HG02763 (cell line): ENCODE measurements around the gene PLD5.
"Not testable (repeated sequence)": the region's sequence is repeated elsewhere in the genome, so short reads cannot be mapped to it uniquely, and the experiment has no call there.

ENCODE experiments used
- ATAC-seq: cut with Tn5 transposase; IDR thresholded peaks from one replicate; pipeline ENCODE4 v1.9.1; 2021; ENCODE audit warnings: mild to moderate bottlenecking, moderate library complexity; ENCODE audit not compliant: unreplicated experiment

Gene PLD5

DNA sequence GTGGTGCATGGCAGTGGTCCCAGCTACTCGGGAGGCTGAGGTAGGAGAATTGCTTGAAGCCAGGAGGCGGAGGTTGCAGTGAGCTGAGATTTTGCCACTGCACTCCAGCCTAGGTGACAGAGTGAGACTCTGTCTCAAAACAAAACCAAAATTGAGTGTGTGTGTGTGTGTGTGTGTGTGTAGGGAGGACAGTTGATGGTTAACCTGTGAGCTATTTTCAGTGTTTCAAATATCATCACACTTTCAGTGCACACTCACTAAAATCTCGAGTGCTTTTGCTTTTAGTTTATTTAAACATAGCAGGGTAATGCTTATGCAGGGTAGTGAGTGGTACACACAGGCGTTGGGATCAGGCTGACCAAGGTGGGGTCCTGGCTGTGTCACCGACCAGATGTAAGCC is 344.7 kb downstream of the PLD5 start:
- peak; percentile 82 for ATAC-seq

DNA sequence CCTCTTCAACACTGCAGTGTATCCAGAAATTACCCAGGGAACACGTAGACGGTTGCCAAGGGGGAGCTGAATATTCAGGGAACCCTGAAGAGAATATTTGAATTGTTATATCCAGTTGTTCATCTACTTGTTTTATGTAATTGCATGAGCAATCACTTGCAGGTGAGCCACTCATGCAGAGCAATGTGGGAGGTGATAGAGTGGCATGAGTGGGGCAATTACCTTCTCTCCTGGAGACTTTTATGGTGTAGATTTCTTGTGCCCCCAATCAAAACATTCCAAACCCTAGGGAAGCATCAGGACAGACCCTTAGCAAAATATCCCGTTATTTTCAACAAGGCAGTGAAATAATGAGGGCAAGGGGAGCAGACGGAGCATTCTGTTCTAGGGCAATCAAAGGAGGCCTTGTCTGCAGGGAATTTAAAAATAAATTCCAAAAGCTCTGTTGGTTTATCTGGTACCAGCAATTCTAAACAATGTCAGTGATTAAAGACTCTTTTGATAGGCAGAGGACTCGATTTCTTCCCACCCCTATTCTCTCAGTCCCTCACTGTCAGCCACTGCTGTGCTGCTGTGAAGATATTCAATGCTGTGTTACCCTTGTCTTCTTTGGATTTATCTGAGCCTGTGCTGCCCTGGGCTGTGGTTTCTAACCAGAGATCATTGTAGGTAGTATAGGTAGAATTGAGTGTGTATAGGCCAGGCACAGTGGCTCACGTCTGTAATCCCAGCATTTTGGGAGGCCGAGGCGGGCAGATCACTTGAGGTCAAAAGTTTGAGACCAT is 345.4 kb downstream of the PLD5 start:
- no peak for ATAC-seq

DNA sequence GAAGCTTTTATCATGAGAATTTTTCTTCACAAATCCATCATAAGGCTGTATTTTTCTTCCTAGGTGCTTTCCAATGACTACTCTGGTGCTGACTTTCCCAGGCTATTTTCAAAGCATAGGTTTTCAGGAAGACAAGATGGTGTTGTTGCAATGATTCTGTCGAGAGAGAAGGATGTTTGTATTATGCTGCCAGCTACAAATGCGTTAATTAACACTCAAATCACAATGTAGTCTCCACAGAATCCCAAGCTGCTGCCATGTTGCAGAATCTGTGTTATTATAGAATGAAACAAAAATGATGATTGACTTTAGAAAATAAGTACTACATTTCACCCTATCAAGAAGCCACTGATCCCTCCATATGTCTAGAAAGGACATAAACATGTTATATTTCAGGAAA is 346.1 kb downstream of the PLD5 start:
- ATAC-seq: no peak

DNA sequence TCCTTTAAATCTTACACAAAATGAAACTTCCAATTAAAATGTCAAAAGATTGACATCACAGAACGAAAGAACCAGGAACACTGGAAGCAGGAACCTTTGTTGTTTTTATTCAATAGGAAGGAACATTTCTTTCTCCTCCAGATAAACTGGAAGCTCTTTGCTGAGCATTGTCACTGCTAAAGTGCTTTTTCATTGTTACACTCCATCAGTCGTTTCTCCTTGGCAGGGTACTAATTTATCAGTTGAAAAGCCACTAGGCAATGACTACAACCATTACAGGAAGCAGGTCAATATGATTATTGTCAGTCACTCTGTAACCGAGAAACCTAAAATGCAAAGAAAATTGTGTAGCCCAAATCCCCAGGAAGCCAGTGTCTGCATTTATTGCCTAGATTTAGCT is 362.4 kb downstream of the PLD5 start:
- no peak for ATAC-seq

DNA sequence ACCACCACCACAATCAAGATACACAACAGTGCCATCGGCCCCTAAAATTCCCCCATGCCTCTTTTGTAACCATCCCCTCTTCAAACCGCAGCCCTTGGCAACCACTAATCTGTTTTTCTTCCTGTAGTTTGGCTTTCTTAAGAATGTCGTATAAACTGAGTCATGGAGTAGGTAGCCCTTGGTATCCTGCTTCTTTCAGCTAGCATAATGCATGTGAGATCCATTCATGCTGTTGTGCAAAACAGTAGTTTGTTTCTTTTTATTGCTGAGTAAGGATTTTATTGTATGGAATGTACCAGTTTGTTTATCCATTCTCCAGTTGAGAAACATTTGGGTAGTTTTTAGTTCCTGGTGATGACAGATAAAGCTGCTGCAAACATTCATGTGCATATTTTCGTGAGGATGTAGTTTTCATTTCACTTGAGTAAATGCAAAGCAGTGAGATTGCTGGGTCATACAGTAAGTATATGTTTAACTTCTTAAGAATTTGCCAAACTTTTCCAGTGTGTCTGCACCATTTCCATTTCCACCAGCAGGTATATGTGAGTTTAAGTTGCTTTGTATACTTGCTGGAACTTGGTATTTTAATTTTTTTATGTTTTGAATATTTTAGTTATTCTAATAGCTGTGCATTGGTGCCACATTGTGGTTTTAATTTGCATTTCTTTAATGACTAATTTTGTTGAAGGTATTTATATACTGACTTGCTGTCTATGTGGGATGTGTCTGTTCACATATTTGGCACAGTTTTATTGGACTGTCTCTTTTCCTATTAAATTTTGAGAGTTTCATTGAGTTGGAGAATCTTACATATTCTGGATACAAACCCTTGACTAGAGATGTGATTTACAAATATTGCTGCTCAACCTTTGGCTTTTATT is 377.2 kb downstream of the PLD5 start:
- no peak for ATAC-seq

DNA sequence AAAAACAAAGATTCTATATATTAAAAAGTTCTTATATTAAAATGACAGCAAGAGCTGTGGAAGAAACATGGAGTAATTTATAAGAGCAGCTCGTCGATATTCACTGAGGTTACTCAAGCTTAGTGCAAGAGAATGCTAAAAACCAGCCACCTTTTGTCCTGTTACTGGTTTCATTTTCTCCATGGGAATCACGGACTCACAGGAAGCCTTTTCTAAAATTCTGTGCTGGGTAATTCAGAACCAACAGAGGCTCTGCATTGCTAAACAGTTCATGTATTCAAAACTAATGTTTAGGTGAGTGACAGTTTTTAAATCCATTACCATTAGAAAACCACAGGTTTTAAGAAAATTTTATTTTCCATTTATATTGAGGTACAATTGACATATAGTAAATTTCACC is 377.8 kb downstream of the PLD5 start:
- ATAC-seq: no peak

DNA sequence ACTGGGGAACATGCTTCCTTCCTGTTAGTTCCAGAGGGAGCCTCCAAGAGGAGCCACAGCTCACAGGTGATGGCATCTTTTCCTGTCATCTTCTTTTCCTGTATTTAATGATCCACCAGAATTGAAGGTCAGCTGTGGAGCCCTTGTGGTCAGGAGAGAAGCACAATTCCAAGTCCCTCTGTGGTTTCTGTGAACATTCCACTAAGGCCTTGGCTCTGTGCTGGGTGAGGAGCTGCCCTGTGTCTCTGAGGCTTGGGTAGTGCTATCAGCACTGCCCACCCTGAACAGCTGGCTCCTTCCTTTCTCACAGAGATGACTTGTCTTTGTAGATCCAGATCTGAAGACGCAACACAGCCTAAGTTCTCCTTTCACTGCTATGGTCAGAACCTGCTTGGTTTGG is 383.7 kb downstream of the PLD5 start:
- ATAC-seq: no peak

DNA sequence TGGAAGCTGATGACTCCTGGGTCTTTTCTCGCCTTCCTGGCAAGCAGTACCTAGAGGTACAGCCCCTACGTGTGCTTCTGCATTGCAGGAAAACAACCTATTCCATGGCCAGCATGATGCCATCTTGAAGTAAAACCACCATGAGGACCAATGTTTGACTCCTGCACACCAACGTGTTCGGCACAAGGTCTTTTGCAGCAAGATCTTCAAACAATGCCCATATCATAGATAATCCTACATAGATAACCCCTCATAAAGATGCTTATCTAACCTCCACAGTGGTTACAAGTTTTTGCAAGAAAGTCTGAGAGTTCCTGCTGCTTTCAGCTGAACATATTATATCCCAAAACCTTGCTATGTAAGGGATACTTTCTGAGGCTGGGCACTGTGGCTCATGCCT is 384.5 kb downstream of the PLD5 start:
- no peak for ATAC-seq

DNA sequence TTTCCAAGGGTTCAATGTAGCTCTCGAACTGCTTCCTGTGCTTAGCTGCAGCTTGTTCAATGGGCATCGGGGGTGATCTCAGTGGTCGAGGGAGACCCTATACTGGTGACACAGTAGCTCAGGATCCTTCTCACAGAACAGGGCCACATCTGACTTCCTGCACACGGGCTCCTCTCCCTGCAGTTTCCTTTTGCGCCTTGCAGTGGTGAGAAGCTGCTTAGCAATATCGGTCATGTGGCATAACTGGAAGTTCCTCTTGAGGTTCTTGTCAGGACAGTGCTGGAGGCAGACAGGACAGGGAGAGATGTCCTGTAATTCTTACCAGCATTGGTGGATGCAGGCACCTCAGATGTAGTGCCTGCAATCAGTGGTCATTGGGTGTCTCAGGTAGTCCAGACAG is 385.1 kb downstream of the PLD5 start:
- ATAC-seq: peak; percentile 63

DNA sequence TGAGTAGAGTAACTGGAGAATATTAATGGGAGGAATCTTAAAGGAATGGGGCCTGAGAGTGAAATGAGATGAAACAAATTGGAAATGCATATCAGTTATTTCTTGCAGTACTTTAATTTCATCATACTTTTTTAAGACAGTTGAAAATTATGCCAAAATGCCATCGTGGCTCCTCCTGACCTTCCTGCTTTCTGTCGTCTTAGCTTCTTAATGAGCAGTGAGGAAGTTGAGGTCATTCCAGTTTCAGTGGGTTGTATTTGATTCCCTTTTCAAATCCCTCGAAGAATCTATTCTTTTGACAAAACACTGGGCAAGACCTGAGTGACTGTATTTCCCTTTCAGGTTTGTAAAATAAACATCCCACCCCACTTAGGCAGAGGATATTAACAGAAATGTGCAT is 390.7 kb downstream of the PLD5 start:
- no peak for ATAC-seq

DNA sequence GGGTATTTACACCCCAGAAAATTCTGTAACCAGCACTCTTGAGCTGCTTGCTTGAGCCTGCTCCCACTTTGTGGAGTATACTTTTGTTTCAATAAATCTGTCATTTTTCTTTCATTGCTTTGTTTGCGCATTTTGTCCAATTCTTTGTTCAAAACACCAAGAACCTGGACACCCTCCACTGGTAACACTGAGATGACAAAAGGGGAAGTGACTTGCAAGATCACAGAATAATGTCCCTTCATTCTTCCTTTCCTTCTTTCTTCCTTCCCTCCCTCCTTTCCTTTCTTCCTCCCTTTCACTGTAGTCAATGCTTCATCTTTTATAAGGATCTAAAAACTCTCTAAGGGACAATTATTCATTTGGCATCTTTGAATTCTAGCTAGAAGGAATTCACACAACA is 391.1 kb downstream of the PLD5 start:
- no peak for ATAC-seq

DNA sequence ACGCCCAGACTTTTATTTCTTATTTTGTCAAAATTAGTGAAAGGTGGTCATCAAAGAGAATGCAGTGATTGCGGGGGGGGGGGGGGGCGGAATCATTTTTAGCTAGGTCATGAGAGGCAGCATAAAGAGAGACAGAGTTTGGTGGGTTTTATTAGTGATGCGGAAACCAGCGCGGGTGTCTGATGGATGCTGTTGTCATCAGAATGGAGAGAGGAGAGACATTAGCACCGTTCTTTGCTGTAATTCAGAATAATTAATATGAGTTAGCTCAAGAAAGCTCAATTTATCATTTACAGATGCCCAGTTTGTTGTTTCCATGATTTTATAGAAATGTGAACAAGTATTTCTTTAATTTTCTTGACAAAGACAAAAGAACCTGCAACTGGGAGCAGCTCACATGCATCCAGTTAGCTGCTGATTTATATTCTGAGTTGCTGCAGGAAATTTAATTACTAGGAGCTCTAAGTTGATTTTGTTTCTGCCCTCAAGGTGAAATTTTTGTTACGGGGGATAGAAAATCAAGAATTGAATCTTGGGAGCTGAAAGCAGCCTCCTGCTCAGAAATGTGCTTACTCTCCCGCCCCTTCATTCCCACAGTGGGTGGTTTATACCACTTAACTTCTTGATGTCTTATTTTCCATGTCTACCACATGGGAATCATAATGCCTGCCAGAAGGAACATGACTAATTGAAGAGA is 392.2 kb downstream of the PLD5 start:
- ATAC-seq: no peak

DNA sequence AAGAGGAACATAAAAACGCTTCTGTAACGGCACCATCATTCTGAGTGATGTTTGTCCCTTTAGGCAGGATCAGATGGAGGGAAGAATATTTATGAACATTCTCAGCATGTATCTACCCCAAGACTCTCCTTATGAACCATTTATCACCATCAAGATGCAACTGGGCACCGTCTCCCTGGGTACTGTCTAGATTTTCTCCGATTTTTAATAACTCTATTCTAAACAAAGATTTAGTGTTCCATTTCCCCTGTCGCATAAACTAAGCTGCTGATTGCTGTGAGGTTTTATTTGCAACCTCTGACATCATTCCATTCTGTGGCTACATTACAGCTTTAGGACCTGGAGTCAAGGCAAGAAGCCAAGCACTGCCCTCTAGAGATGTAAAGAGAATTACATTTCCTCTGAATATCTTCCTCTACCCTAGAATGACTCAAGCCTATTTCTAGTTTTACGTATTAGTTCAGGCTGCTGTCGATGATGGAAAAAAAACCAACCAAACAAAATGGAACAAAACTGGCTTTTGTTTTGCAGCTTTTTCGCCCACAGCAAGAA is 395.5 kb downstream of the PLD5 start:
- peak; percentile 50 for ATAC-seq

DNA sequence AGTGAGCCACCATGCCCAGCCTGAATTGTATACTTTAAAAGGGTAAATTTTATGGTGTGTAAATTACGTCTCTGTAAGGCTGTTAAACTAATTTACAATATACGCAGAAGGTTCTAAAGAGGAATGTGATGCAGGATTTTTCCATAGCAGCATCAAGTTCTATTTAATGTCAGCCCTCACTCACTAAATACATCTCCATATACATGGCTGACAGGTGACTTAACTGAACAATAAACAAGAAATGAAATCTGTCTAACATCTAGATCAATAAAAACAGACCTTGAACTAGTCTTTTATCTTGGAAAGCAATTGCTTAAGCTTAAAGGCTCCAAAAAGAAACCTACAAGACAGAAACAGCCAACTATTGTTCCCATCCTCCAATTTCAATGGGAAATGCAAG is 404.1 kb downstream of the PLD5 start:
- no peak for ATAC-seq

DNA sequence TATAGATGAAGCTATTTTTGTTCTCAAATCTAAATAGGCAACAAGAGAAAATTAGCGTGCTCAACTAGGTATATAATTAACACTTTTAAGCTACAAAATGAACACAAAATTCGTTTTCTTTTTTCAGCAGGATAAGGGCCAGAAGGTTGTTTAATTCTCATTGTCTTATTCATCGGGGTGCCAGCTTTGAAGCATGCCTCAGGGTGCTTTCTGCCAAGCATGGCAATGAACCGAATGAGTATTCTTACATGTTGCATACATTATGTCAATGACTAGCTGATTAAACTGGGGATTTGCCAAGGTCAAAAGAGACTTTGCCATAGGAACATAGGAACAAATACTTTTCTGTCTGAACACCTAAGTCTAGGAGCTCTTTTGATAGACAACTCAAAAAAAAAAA is 423.6 kb downstream of the PLD5 start:
- ATAC-seq: no peak

DNA sequence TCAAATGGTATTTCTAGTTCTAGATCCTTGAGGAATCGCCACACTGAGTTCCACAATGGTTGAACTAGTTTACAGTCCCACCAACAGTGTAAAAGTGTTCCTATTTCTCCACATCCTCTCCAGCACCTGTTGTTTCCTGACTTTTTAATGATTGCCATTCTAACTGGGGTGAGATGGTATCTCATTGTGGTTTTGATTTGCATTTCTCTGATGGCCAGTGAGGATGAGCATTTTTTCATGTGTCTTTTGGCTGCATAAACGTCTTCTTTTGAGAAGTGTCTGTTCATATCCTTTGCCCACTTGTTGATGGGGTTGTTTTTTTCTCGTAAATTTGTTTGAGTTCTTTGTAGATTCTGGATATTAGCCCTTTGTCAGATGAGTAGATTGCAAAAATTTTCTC is 427.2 kb downstream of the PLD5 start:
- ATAC-seq: not testable (repeated sequence)

DNA sequence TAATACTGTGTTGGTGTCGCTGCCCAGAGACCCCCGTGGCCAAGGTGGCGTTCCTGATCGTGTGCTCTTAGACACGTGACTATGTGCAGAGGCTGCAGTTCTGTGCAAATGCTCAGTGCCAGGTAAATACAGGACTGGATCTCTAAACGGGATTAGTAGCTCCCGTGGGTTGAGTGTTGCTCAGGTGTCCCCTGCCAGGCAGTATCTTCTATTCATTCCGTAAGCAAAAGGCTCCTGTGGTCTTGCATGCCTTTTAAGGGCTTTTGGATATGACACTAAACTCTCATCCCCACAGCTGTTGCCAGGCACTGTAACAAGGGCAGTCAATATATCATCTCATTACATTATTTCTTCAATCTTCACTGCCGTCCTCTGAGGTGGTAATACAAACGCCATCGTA is 431.4 kb downstream of the PLD5 start:
- no peak for ATAC-seq

DNA sequence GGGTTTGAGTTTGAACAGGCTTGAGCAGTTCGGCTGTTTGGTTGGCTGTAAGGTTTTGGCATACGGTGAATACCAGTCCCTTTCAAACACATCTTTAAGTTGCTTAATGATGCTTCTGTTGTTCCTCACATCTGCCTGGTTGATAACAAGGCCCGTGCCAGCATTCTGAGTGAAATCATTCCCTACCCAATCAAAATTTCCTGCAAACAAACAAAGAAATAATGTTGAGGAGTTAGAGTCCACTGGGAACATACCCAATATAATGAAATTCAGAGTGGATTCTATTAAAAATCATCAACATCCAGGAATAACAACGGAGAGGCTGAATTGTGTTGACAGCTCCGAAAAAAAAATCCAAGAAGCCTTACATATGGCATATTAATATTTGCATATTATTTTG is 434.6 kb downstream of the PLD5 start:
- no peak for ATAC-seq

DNA sequence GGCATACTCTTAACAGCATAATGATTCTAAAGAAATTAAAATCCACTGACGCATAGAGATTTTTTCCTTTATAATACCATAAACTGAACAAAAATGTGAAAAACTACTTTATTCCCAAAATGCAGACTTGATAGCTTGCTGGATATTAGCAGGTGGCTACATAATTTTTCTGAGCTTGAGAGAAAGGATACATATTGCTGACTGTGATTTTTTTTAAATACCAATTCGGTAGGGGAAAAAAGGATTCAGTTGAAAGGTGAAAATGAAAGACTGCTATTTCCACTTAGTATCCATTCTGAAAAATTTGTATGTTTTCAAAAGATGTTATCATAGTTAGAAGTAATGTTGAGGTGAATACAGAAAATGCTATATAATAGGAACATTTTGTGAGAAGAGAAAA is 435.6 kb downstream of the PLD5 start:
- no peak for ATAC-seq

DNA sequence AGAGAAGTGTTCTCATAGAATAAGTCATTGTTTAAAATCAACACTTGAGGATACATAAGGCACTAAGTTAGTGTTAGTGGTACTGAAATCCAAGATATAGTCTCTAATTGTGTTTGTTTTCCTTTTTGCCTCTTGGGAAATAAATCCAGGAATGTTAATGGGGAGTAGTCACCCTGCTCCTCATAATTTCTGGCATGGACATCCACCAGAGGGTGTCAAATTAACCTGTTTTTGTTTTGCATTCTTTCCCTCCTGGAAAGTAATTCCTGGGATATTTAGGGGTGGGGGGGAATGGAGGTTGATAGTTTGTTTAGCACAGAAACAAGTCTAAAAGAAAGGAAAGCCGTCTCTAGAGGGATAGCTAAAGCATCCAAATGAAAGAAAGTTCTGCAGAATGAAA is 437.8 kb downstream of the PLD5 start:
- ATAC-seq: no peak

DNA sequence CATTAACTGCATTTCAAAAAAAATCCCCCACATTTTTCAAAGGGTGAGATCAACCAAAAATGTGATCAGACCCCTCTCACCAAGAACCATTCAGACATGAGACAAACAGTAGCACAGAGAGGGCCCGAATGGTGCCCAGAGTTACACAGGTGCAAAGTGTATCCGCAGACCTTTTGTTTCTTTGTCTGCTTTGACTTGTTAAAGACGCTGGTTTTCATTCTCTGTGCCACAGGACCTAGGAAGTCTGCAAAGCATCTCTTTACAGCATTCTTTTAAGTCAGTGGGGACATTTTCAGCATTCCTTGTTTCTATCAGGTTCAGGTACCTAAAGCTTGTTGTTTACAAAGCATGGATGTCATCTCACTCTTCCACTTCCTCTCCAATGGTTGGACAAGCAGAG is 438.4 kb downstream of the PLD5 start:
- ATAC-seq: no peak
